HK-2 (cell line): ENCODE data around the gene KCNK6.
"Not testable (repeated sequence)": the region's sequence is repeated elsewhere in the genome, so short reads cannot be mapped to it uniquely, and the experiment has no call there.

Experiments used
- DNase-seq: peaks from one replicate; pipeline ENCODE4 v3.0.0-alpha.2; 2018; ENCODE audit not compliant: unreplicated experiment

The KCNK6 gene

GRCh38 chr19:38362076-38362945 is 42.7 kb downstream of the KCNK6 start:
- DNase-seq: peak; percentile 78

GRCh38 chr19:38362946-38363688 is 43.5 kb downstream of the KCNK6 start:
- DNase-seq: not testable (repeated sequence)

GRCh38 chr19:38367041-38367440 is 47.4 kb downstream of the KCNK6 start:
- DNase-seq: no peak

- no peak for DNase-seq
Measured at GRCh38 chr19:38369584-38369983, 49.9 kb downstream of the KCNK6 start.

- no peak for DNase-seq
Measured at GRCh38 chr19:38370299-38370698, 50.7 kb downstream of the KCNK6 start.

- DNase-seq: no peak
Measured at GRCh38 chr19:38371081-38371480, 51.4 kb downstream of the KCNK6 start.

- no peak for DNase-seq
Measured at GRCh38 chr19:38373907-38374331, 54.3 kb downstream of the KCNK6 start.

- DNase-seq: peak; percentile 98
Measured at GRCh38 chr19:38374332-38375097, 54.9 kb downstream of the KCNK6 start, which contains the start of gene PSMD8. TSS of gene PSMD8 (plus strand) at chr19:38374571. CDS start at chr19:38374602, 31 bp downstream.

GRCh38 chr19:38375098-38375493 is 55.5 kb downstream of the KCNK6 start:
- peak; percentile 13 for DNase-seq

GRCh38 chr19:38375748-38376147 is 56.1 kb downstream of the KCNK6 start:
- DNase-seq: no peak

GRCh38 chr19:38376576-38376975 is 56.9 kb downstream of the KCNK6 start:
- DNase-seq: no peak

GRCh38 chr19:38377052-38377451 is 57.4 kb downstream of the KCNK6 start:
- DNase-seq: no peak

- no peak for DNase-seq
Measured at GRCh38 chr19:38378866-38379265, 59.2 kb downstream of the KCNK6 start.

- DNase-seq: no peak
Measured at GRCh38 chr19:38381138-38381537, 61.5 kb downstream of the KCNK6 start.
